K562 (cell line): ENCODE results near the gene VPS26A. TPM values are rescaled to one million over a fixed set of nuclear protein-coding genes. Genes with fewer than 3 reads are reported as not detected.
A peak's percentile ranks its signal among the peaks of the same experiment; 100 is the strongest.

Experiments
- BCOR ChIP-seq: fragments of 450-650 bp; IDR thresholded peaks from 2 replicates; pipeline ENCODE4 v1.6.1; 2016
- BRCA1 ChIP-seq, 2 experiments: fragments of 450-650 bp in 1 of 2; sonication (generic) in 1 of 2; formaldehyde crosslinking in 1 of 2; IDR thresholded peaks; 2 replicates each; pipeline versions ENCODE4 v1.5.0 to v1.6.1; 2017 to 2020; ENCODE audit warnings: mild to moderate bottlenecking in 1 of 2, missing genetic modification reagents in 1 of 2
- CEBPB ChIP-seq: fragments of 450-650 bp; IDR thresholded peaks from 2 replicates; pipeline ENCODE4 v1.6.1; 2016; ENCODE audit warnings: missing genetic modification characterization, missing compliant biosample characterization
- CREB1 ChIP-seq, 2 experiments: sonication (generic) in 1 of 2; formaldehyde crosslinking in 1 of 2; IDR thresholded peaks; 2 replicates each; pipeline versions ENCODE4 v1.6.1 to v1.8.0; 2012 to 2022; ENCODE audit warnings: inconsistent platforms in 1 of 2, mild to moderate bottlenecking in 1 of 2, missing genetic modification reagents in 1 of 2, moderate library complexity in 1 of 2
- E2F8 ChIP-seq: fragments of 450-650 bp; IDR thresholded peaks from 2 replicates; pipeline ENCODE4 v1.7.1; 2018; ENCODE audit warnings: mild to moderate bottlenecking, low read depth; ENCODE audit not compliant: partially characterized antibody
- ESRRB ChIP-seq: fragments of 250-450 bp; sonication (Bioruptor Pico); IDR thresholded peaks from 2 replicates; pipeline ENCODE4 v1.5.0; 2020; ENCODE audit warnings: mild to moderate bottlenecking, moderate library complexity, borderline replicate concordance
- ETV6 ChIP-seq, 3 experiments: fragments of 150-350 bp in 1 of 3; sonication (generic) in 1 of 3; formaldehyde crosslinking in 1 of 3; IDR thresholded peaks; 2 replicates each; pipeline versions ENCODE4 v1.6.1 to v1.8.0; 2014 to 2022; ENCODE audit warnings: borderline replicate concordance in 2 of 3, low read depth in 2 of 3, antibody characterized with exemption in 1 of 3, low read length in 1 of 3, mild to moderate bottlenecking in 1 of 3, missing genetic modification reagents in 1 of 3
- FOXK2 ChIP-seq, 2 experiments: fragments of 450-650 bp; IDR thresholded peaks in 1 of 2; conservative IDR thresholded peaks in 1 of 2; 2 replicates each; pipeline ENCODE4 v1.6.1; 2016; ENCODE audit warnings: low read depth in 2 of 2, mild to moderate bottlenecking in 1 of 2
- GMEB1 ChIP-seq: fragments of 250-450 bp; sonication (Bioruptor Pico); IDR thresholded peaks from 2 replicates; pipeline ENCODE4 v1.4.0; 2020; ENCODE audit warnings: mild to moderate bottlenecking
- MCM2 ChIP-seq: fragments of 450-650 bp; IDR thresholded peaks from 2 replicates; pipeline ENCODE4 v1.6.1; 2017; ENCODE audit warnings: low read depth, mild to moderate bottlenecking
- MCM5 ChIP-seq: fragments of 450-650 bp; IDR thresholded peaks from 2 replicates; pipeline ENCODE4 v1.6.1; 2016; ENCODE audit warnings: low read depth
- NFYB ChIP-seq: IDR thresholded peaks from 2 replicates; pipeline ENCODE4 v1.6.1; 2011; ENCODE audit warnings: mild to moderate bottlenecking, moderate library complexity; ENCODE audit not compliant: insufficient read length; ENCODE audit errors: extremely low read depth
- POLR2H ChIP-seq: IDR thresholded peaks from 2 replicates; pipeline ENCODE4 v1.6.1; 2016; ENCODE audit warnings: missing genetic modification characterization, low read depth, mild to moderate bottlenecking, control low read depth, missing compliant biosample characterization, moderate library complexity
- SFPQ ChIP-seq: fragments of 200-400 bp; formaldehyde crosslinking; IDR thresholded peaks from 2 replicates; pipeline ENCODE4 v1.6.1; 2017; ENCODE audit warnings: mild to moderate bottlenecking, low read depth, low read length, moderate library complexity
- USF1 ChIP-seq: sonication (generic); formaldehyde crosslinking; IDR thresholded peaks from 2 replicates; pipeline ENCODE4 v1.9.0; 2022; ENCODE audit warnings: mild to moderate bottlenecking, missing genetic modification reagents
- ZNF740 ChIP-seq, 3 experiments: fragments of 200-800 bp in 1 of 3; sonication (Bioruptor generic) in 1 of 3; sonication (generic) in 1 of 3; formaldehyde crosslinking in 1 of 3; IDR thresholded peaks; 2 replicates each; pipeline versions ENCODE4 v1.6.1 to v1.8.0; 2016 to 2022; ENCODE audit warnings: mild to moderate bottlenecking in 2 of 3, missing compliant biosample characterization in 2 of 3, missing genetic modification characterization in 2 of 3, missing genetic modification reagents in 1 of 3
- ZNF77 ChIP-seq: fragments of 250-450 bp; sonication (Bioruptor Pico); IDR thresholded peaks from 2 replicates; pipeline ENCODE4 v1.5.0; 2020
- polyA plus RNA-seq, 8 experiments: library from polyadenylated mRNA; depleted of rRNA in 4 of 8; stranded (reverse) in 5 of 8; unstranded in 3 of 8; fragments of >200 nt; fragmentation: Nextera tagmentation in 2 of 8; fragmentation: Illumina TruSeq in 1 of 8; extraction: Ambion mirVana in 2 of 8; extraction: Trizol in 1 of 8; gene quantifications; 2 replicates each; pipeline versions ENCODE4 v1.2.1 to v1.2.3, GENCODE V29; 2011 to 2014; ENCODE audit warnings: inconsistent platforms in 1 of 8, missing spikeins in 1 of 8
- total RNA-seq, 7 experiments: library from RNA; depleted of rRNA in 6 of 7; stranded (reverse); fragments of >200 nt in 6 of 7; fragmentation: Illumina TruSeq in 2 of 7; extraction: Trizol in 2 of 7; gene quantifications; 2 replicates each; pipeline versions ENCODE4 v1.2.1 to v1.2.3, GENCODE V29; 2011 to 2021; ENCODE audit warnings: low replicate concordance in 1 of 7

The VPS26A gene
- total and polyA plus RNA-seq, 9 of the 15 experiments (the other 6 are each of a cell fraction or from before 2014, with no cell fraction given): 47.1 to 137 (median 69.3) TPM

GRCh38 chr10:69179743-69180524 is 56.0 kb downstream of the VPS26A start, which contains the start of gene SUPV3L1 (continued):
- peak; percentile 99 to 100 for TF ChIP-seq FOXK2 (conservative IDR thresholded peaks at IDR 0.05 in 1 of 2, IDR thresholded peaks at IDR 0.05 in 1 of 2; ENCODE audit: low read depth in 2 of 2)
- TF ChIP-seq CEBPB: 0 out of 2 replicates have a peak, but pooled peaks have one; percentile 71
- TF ChIP-seq BRCA1 (IDR thresholded peaks at IDR 0.05): no peak
- TF ChIP-seq BRCA1 (CRISPR knock-in tag; IDR thresholded peaks at IDR 0.05): no peak
- TF ChIP-seq E2F8: peak; percentile 84
- TF ChIP-seq SFPQ: no peak
- TF ChIP-seq MCM2: no peak
- peak; percentile 99 for TF ChIP-seq CREB1 (IDR thresholded peaks at IDR 0.05)
- TF ChIP-seq CREB1 (CRISPR knock-in tag; IDR thresholded peaks at IDR 0.05): peak; percentile 99
- peak; percentile 100 for TF ChIP-seq USF1
- TF ChIP-seq ZNF740 (CRISPR knock-in tag; IDR thresholded peaks at IDR 0.05): no peak
- no peak for TF ChIP-seq ZNF740 (tag; IDR thresholded peaks at IDR 0.05)
- TF ChIP-seq MCM5: no peak
- peak; percentile 64 for TF ChIP-seq GMEB1 (CRISPR knock-in tag)
- no peak for TF ChIP-seq ZNF77 (CRISPR knock-in tag)
- TF ChIP-seq ESRRB (CRISPR knock-in tag): no peak
- no peak for TF ChIP-seq NFYB
- TF ChIP-seq BCOR: 0 out of 2 replicates have a peak, but pooled peaks have one; percentile 5
- peak; percentile 88 for TF ChIP-seq POLR2H (tag)
- no peak for TF ChIP-seq ETV6 (IDR thresholded peaks at IDR 0.05; ENCODE audit: borderline replicate concordance in 1 of 2, low read depth in 2 of 2, low read length in 1 of 2)
- TF ChIP-seq ETV6 (CRISPR knock-in tag; IDR thresholded peaks at IDR 0.05; ENCODE audit: borderline replicate concordance): no peak
